Vagina (tissue), 2 donors: ENCODE measurements around the gene WDFY1.

Experiments
- POLR2AphosphoS5 ChIP-seq, 2 donors: sonication (generic); formaldehyde crosslinking; IDR thresholded peaks; one replicate each; pipeline ENCODE4 v1.9.0; 2017; ENCODE audit warnings: antibody characterized with exemption in 2 of 2, mild to moderate bottlenecking in 2 of 2, low read depth in 1 of 2; ENCODE audit not compliant: insufficient read depth in 1 of 2
- TF ChIP-seq, protein P1 (sequence below), 3 experiments: fragments of 450-650 bp in 2 of 3; fragments of 200-600 bp in 1 of 3; sonication (generic) in 1 of 3; IDR thresholded peaks; one replicate each; pipeline ENCODE4 v1.5.1; 2017 to 2019; ENCODE audit warnings: antibody characterized with exemption in 3 of 3, mild to moderate bottlenecking in 2 of 3, moderate library complexity in 2 of 3

DNA sequence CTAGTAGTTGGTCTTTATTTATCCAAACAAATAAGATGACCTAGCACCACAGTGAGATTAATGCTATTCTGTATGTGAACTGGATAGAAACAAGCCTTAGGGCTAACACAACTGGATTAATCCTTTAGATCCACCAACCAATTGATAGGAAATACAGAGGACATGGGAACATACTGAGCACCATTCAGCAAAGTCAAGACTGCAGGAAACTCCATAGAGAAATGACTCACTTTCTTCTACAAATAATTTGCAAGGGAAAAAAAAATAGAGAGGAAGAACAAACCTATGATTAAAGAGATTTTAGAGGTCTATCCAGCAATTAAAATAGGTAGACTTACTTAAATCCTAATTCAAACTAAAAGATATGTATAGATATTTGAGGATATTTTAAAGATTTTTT is 23.9 kb downstream of the WDFY1 start:
- TF ChIP-seq POLR2AphosphoS5 (IDR thresholded peaks at IDR 0.05; ENCODE audit: insufficient read depth in 1 of 2, low read depth in 1 of 2), result no peak
- TF ChIP-seq, protein P1, sequence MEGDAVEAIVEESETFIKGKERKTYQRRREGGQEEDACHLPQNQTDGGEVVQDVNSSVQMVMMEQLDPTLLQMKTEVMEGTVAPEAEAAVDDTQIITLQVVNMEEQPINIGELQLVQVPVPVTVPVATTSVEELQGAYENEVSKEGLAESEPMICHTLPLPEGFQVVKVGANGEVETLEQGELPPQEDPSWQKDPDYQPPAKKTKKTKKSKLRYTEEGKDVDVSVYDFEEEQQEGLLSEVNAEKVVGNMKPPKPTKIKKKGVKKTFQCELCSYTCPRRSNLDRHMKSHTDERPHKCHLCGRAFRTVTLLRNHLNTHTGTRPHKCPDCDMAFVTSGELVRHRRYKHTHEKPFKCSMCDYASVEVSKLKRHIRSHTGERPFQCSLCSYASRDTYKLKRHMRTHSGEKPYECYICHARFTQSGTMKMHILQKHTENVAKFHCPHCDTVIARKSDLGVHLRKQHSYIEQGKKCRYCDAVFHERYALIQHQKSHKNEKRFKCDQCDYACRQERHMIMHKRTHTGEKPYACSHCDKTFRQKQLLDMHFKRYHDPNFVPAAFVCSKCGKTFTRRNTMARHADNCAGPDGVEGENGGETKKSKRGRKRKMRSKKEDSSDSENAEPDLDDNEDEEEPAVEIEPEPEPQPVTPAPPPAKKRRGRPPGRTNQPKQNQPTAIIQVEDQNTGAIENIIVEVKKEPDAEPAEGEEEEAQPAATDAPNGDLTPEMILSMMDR (IDR thresholded peaks at IDR 0.05), result no peak
